ENCODE measurements around the gene SRC.

GRCh38 chr20:37323985-37324384 lies 22.0 kb upstream of the SRC start:
- no peak for TF ChIP-seq CTCF (IDR thresholded peaks at IDR 0.05; ENCODE audit: low read length)
- no peak for TF ChIP-seq EZH2 (IDR thresholded peaks at IDR 0.05; ENCODE audit: borderline replicate concordance, low read length)

Measured in OCI-LY1 (cell line).